Muscle layer of duodenum (tissue), 2 donors: ENCODE data around the gene NYAP1.
A peak's percentile ranks its signal among the peaks of the same experiment; 100 is the strongest.

Experiments
- H3K27ac ChIP-seq: one replicate; pipeline ENCODE4 v1.7.0; 2013; ENCODE audit warnings: mild to moderate bottlenecking, low read length
- H3K27me3 ChIP-seq: one replicate; pipeline ENCODE4 v1.7.0; 2013; ENCODE audit warnings: low read depth, mild to moderate bottlenecking, control low read depth, low read length
- H3K36me3 ChIP-seq, 2 donors: one replicate each; pipeline ENCODE4 v1.7.0; 2013; ENCODE audit warnings: low read length in 2 of 2, control low read depth in 1 of 2, mild to moderate bottlenecking in 1 of 2; ENCODE audit not compliant: insufficient read depth in 2 of 2, control insufficient read depth in 1 of 2
- H3K4me1 ChIP-seq, 2 donors: one replicate each; pipeline ENCODE4 v1.7.0; 2013; ENCODE audit warnings: low read length in 2 of 2, mild to moderate bottlenecking in 2 of 2, control low read depth in 1 of 2, moderate library complexity in 1 of 2; ENCODE audit not compliant: insufficient read depth in 2 of 2, control insufficient read depth in 1 of 2
- H3K4me3 ChIP-seq, 2 donors: one replicate each; pipeline ENCODE4 v1.7.0; 2013; ENCODE audit warnings: low read length in 2 of 2, low read depth in 1 of 2, mild to moderate bottlenecking in 1 of 2
- H3K9me3 ChIP-seq, 2 donors: one replicate each; pipeline ENCODE4 v1.7.0; 2013; ENCODE audit warnings: low read length in 2 of 2, control low read depth in 1 of 2, mild to moderate bottlenecking in 1 of 2; ENCODE audit not compliant: control insufficient read depth in 1 of 2
- donor health status: healthy.

NYAP1 gene

GRCh38 chr7:100465299-100465698, 18.4 kb upstream of the NYAP1 start:
- Histone ChIP-seq H3K4me1 (peaks cover 0 to 34% of the 10 kb centered on the region in 2 donors), H3K4me3 (no peak overlapping the region), H3K27ac (no peak overlapping the region), H3K9me3 (no peaks in the 10 kb centered on the region), H3K27me3 (no peaks in the 10 kb centered on the region), H3K36me3 (peaks cover 0 to 15% of the 10 kb centered on the region in 2 donors)

GRCh38 chr7:100465702-100466311, 17.9 kb upstream of the NYAP1 start:
- Histone ChIP-seq H3K4me1 (peaks cover 0 to 34% of the 10 kb centered on the region in 2 donors), H3K4me3 (no peak overlapping the region), H3K27me3 (no peaks in the 10 kb centered on the region), H3K36me3 (peaks cover 0 to 15% of the 10 kb centered on the region in 2 donors), H3K27ac (no peak overlapping the region), H3K9me3 (no peaks in the 10 kb centered on the region)

DNA sequence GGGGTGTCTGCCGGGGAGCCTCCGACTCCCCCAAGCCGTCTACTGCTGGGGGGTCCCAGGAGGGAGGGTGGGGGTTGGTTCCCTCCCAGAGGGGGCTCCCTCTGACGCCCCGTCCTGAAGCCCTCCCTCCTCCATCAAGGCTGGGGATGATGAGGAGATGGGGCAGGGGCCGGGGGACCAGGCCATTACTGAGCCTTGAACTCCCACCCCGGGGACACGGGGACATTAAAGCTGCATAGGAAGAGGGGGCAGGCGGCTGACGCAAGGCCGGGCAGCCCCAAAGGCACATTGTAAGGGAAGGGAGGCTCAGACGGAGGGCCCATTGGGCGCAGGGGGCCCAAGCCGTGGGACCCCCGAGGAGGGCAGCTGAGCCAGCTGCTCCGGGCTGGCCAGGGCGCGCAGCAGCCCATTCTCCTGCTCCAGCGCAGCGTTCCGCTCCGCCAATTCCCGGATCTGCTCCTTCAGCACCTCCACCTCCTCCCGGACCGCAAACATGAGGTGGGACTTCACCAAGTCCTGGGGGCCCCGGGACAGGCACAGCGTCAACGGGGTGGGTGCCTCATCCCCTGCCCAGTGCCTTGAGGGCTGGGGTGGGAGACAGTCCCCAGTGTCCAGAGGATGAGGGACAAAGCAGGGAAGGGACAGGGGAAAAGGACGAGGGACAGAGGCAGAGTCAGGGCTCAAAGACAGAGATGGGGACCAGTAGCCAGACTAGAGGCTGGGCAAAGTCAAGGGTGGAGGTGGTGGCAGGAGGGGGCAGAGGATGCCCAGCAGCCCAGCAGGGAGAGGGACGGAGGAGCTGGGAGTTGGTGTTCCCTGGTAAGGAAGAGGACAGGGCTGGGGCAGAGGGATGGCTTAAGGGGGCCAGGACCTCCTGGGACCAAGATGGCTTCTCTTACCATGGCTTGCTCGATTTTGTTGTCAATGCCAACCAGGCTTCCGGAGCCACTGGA, 16.8 kb upstream of the NYAP1 start:
- Histone ChIP-seq H3K36me3 (peaks cover 0 to 13% of the 10 kb centered on the region in 2 donors), H3K27ac (no peak overlapping the region), H3K4me1 (peaks cover 0 to 37% of the 10 kb centered on the region in 2 donors), H3K9me3 (no peaks in the 10 kb centered on the region), H3K27me3 (no peaks in the 10 kb centered on the region), H3K4me3 (peak overlapping the region in 1 of 2 donors; percentile 14)

GRCh38 chr7:100467638-100468373, 15.9 kb upstream of the NYAP1 start:
- peaks cover under 1 to 15% of the 10 kb centered on the region in 2 donors for H3K36me3 ChIP-seq
- no peaks in the 10 kb centered on the region for H3K9me3 ChIP-seq
- no peak overlapping the region for H3K27ac ChIP-seq
- H3K4me3 ChIP-seq, result no peak overlapping the region
- peaks cover 0 to 43% of the 10 kb centered on the region in 2 donors for H3K4me1 ChIP-seq
- H3K27me3 ChIP-seq, result no peaks in the 10 kb centered on the region

GRCh38 chr7:100469227-100470044, 14.3 kb upstream of the NYAP1 start:
- H3K4me1 ChIP-seq, result peaks cover 3 to 51% of the 10 kb centered on the region in 2 donors
- no peak overlapping the region for H3K27ac ChIP-seq
- no peaks in the 10 kb centered on the region for H3K9me3 ChIP-seq
- peaks cover 8 to 19% of the 10 kb centered on the region in 2 donors for H3K36me3 ChIP-seq
- no peaks in the 10 kb centered on the region for H3K27me3 ChIP-seq
- no peak overlapping the region for H3K4me3 ChIP-seq

- no peak overlapping the region for H3K4me3 ChIP-seq
- no peaks in the 10 kb centered on the region for H3K27me3 ChIP-seq
- peaks cover 8 to 19% of the 10 kb centered on the region in 2 donors for H3K36me3 ChIP-seq
- no peaks in the 10 kb centered on the region for H3K9me3 ChIP-seq
- peaks cover 8 to 59% of the 10 kb centered on the region in 2 donors for H3K4me1 ChIP-seq
- H3K27ac ChIP-seq, result no peak overlapping the region
Measured at GRCh38 chr7:100471021-100471420, 12.7 kb upstream of the NYAP1 start.

- Histone ChIP-seq H3K4me3 (no peak overlapping the region), H3K27ac (no peak overlapping the region), H3K36me3 (peaks cover 8 to 14% of the 10 kb centered on the region in 2 donors), H3K9me3 (no peaks in the 10 kb centered on the region), H3K4me1 (peaks cover 18 to 59% of the 10 kb centered on the region in 2 donors), H3K27me3 (no peaks in the 10 kb centered on the region)
Measured at GRCh38 chr7:100472121-100472851, 11.4 kb upstream of the NYAP1 start.

DNA sequence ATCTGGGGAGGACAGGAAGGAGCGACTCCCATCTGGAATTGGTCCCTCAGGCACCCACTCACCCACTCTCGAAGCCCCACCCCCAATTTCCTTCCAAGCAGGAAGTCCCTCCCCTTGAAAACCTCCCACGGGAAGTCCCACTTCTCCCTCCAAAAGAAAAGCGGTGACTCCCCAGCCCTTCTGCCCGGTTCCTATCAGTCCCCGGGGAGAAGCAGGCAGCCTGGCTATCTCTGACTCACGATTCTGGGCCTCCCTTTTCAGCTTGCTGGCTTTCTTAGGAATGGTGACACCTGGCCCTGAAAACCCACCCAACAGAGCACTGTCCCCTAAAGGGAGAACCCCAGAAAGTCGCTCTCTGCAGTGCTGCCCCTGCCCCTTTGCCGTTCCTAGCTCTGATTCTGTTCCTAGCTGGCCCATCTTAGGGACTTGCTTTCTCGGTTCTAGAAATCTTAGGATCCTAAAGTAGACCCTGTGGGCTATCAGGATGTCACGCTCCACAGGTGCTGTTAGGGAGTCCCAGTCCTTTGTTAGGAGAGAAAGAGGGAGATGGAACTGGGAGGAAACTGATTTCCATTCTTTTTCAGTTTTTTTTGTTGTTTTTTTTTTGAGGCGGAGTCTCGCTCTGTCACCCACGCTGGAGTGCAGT, 10.8 kb upstream of the NYAP1 start:
- H3K4me1 ChIP-seq, result peaks cover 18 to 56% of the 10 kb centered on the region in 2 donors
- H3K36me3 ChIP-seq, result peaks cover 8% of the 10 kb centered on the region in 2 donors
- no peaks in the 10 kb centered on the region for H3K9me3 ChIP-seq
- no peak overlapping the region for H3K27ac ChIP-seq
- no peaks in the 10 kb centered on the region for H3K27me3 ChIP-seq
- H3K4me3 ChIP-seq, result no peak overlapping the region

DNA sequence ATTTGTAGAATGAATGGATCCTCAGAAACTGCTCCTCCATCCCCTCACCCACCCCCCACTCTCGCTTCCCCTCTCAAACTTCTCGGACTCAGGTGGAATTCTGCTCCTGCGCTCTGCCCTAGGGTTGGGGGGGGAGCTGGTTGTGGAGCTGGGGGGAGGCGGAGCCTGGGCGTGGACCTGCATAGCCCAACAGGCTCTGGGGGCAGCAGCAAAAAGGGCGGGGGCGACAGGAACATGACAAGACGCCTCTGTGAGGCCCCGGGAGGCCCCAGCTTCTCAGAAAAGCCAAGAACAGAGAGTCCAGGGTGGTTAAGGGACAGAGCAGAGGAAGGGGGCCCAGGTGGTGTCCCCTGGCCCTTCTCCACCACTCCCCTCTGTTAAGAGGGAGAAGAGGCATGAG, 8.2 kb upstream of the NYAP1 start:
- Histone ChIP-seq H3K27me3 (no peaks in the 10 kb centered on the region), H3K4me3 (peak overlapping the region; percentile 80 to 90), H3K4me1 (peaks cover 21 to 55% of the 10 kb centered on the region in 2 donors), H3K27ac (peak overlapping the region; percentile 60), H3K9me3 (no peaks in the 10 kb centered on the region), H3K36me3 (peaks cover 8% of the 10 kb centered on the region in 2 donors)
